H1 (cell line): ENCODE data around the gene CBLC. TPM values are rescaled to one million over a fixed set of nuclear protein-coding genes. Genes with fewer than 3 reads are reported as not detected.
"Not testable (repeated sequence)": the region's sequence is repeated elsewhere in the genome, so short reads cannot be mapped to it uniquely, and the experiment has no call there.

Experiments
- CTCF ChIA-PET: fragments of 300-600 bp; sonication (Branson Sonifier 250); formaldehyde crosslinking; loops from one replicate; lab custom pipeline; 2021; ENCODE audit not compliant: partially characterized antibody; lab: Charles Lee
- POLR2A ChIA-PET: fragments of 300-600 bp; sonication (Branson Sonifier 250); formaldehyde crosslinking; loops from one replicate; lab custom pipeline; 2021; ENCODE audit warnings: inconsistent platforms; ENCODE audit not compliant: partially characterized antibody; lab: Charles Lee
- DNase-seq, 2 experiments: peaks; one replicate each; pipeline versions ENCODE4 v3.0.0 to v3.0.0-alpha.2; 2010 to 2022; ENCODE audit warnings: low spot score in 2 of 2, low read depth in 1 of 2, mixed read lengths in 1 of 2
- FAIRE-seq: peaks from 2 replicates; lab custom pipeline; 2011; peaks lifted over from hg19 to GRCh38; lab: Jason Lieb, UNC
- H2AFZ ChIP-seq: 2 replicates; pipeline ENCODE4 v1.8.1; 2012; ENCODE audit warnings: low read length, inconsistent platforms
- H2AK5ac ChIP-seq: 2 replicates; pipeline ENCODE4 v1.6.1; 2013; ENCODE audit warnings: low read depth, low read length
- H2BK120ac ChIP-seq: replicated peaks from 2 replicates; pipeline ENCODE3; 2013; ENCODE audit warnings: low read depth, low read length, inconsistent platforms
- H2BK12ac ChIP-seq: 2 replicates; pipeline ENCODE4 v1.6.1; 2013; ENCODE audit warnings: low read depth, low read length
- H2BK15ac ChIP-seq: 2 replicates; pipeline ENCODE4 v1.6.1; 2013; ENCODE audit warnings: low read length
- H2BK20ac ChIP-seq: 2 replicates; pipeline ENCODE4 v1.6.1; 2013; ENCODE audit warnings: low read length
- H2BK5ac ChIP-seq: 2 replicates; pipeline ENCODE4 v1.6.1; 2013; ENCODE audit warnings: low read depth, low read length
- H3K14ac ChIP-seq: 2 replicates; pipeline ENCODE4 v1.6.1; 2013; ENCODE audit warnings: inconsistent platforms; ENCODE audit not compliant: insufficient read length
- H3K18ac ChIP-seq: 2 replicates; pipeline ENCODE4 v1.6.1; 2013; ENCODE audit warnings: low read length; ENCODE audit errors: extremely low read depth
- H3K23ac ChIP-seq: 2 replicates; pipeline ENCODE4 v1.6.1; 2013; ENCODE audit warnings: inconsistent platforms; ENCODE audit not compliant: insufficient read length
- H3K23me2 ChIP-seq: 2 replicates; pipeline ENCODE4 v1.6.1; 2013; ENCODE audit warnings: low read depth, low read length
- H3K27ac ChIP-seq: 2 replicates; pipeline ENCODE4 v1.6.1; 2011; ENCODE audit warnings: low read depth, low read length, inconsistent platforms
- H3K27me3 ChIP-seq, 4 experiments: replicated peaks in 1 of 4; 1 replicate in 1 of 4; 2 replicates in 3 of 4; pipeline versions ENCODE4 v1.6.1 to v1.8.1; 2011 to 2013; ENCODE audit warnings: low read length in 3 of 4, mild to moderate bottlenecking in 3 of 4, inconsistent platforms in 2 of 4, mixed read lengths in 2 of 4, moderate library complexity in 1 of 4; ENCODE audit not compliant: control insufficient read depth in 3 of 4, insufficient read depth in 3 of 4; ENCODE audit errors: extremely low read depth in 1 of 4
- H3K36me3 ChIP-seq, 4 experiments: 2 replicates each; pipeline versions ENCODE4 v1.6.1 to v1.8.1; 2011 to 2013; ENCODE audit warnings: mild to moderate bottlenecking in 4 of 4, low read length in 3 of 4, moderate library complexity in 2 of 4, control low read depth in 1 of 4, inconsistent platforms in 1 of 4; ENCODE audit not compliant: insufficient read depth in 4 of 4, control insufficient read depth in 2 of 4
- H3K4ac ChIP-seq: replicated peaks from 2 replicates; pipeline ENCODE3; 2013; ENCODE audit warnings: low read length, low read depth, mixed read lengths, inconsistent platforms; ENCODE audit not compliant: insufficient read length
- H3K4me1 ChIP-seq, 4 experiments: replicated peaks in 1 of 4; 1 replicate in 1 of 4; 2 replicates in 3 of 4; pipeline versions ENCODE4 v1.6.1 to v1.8.1; 2011 to 2013; ENCODE audit warnings: low read length in 3 of 4, inconsistent platforms in 2 of 4, mixed read lengths in 1 of 4; ENCODE audit not compliant: insufficient read depth in 4 of 4, control insufficient read depth in 3 of 4
- H3K4me2 ChIP-seq, 2 experiments: 2 replicates each; pipeline versions ENCODE4 v1.6.1 to v1.8.1; 2011 to 2013; ENCODE audit warnings: low read depth in 2 of 2, low read length in 2 of 2, control low read depth in 1 of 2, inconsistent platforms in 1 of 2, mild to moderate bottlenecking in 1 of 2; ENCODE audit not compliant: insufficient read depth in 1 of 2
- H3K4me3 ChIP-seq, 4 experiments: fragments of 200-600, 300-600 bp in 1 of 4; sonication (generic), shearing (Covaris generic), sonication (Bioruptor Twin) in 1 of 4; 2 replicates each; pipeline versions ENCODE4 v1.5.1 to v1.8.1; 2011 to 2016; ENCODE audit warnings: low read length in 4 of 4, low read depth in 3 of 4, control low read depth in 2 of 4, inconsistent platforms in 2 of 4, mild to moderate bottlenecking in 2 of 4, mixed read lengths in 1 of 4, moderate library complexity in 1 of 4; ENCODE audit not compliant: insufficient read depth in 2 of 4; ENCODE audit errors: extremely low read depth in 1 of 4
- H3K56ac ChIP-seq: replicated peaks from 2 replicates; pipeline ENCODE3; 2013; ENCODE audit warnings: low read depth, mild to moderate bottlenecking, mixed read lengths, low read length, inconsistent platforms; ENCODE audit not compliant: insufficient read length
- H3K79me1 ChIP-seq: 2 replicates; pipeline ENCODE4 v1.6.1; 2013; ENCODE audit warnings: low read depth, low read length, control low read depth
- H3K79me2 ChIP-seq, 2 experiments: 2 replicates each; pipeline versions ENCODE4 v1.6.1 to v1.8.1; 2012 to 2013; ENCODE audit warnings: low read length in 2 of 2, mild to moderate bottlenecking in 2 of 2, inconsistent platforms in 1 of 2; ENCODE audit not compliant: insufficient read depth in 2 of 2, control insufficient read depth in 1 of 2
- H3K9ac ChIP-seq, 4 experiments: replicated peaks in 1 of 4; 1 replicate in 1 of 4; 2 replicates in 3 of 4; pipeline versions ENCODE4 v1.6.1 to v1.8.1; 2011 to 2013; ENCODE audit warnings: low read depth in 3 of 4, low read length in 3 of 4, control low read depth in 2 of 4, mild to moderate bottlenecking in 2 of 4, moderate library complexity in 2 of 4, inconsistent platforms in 1 of 4; ENCODE audit errors: extremely low read depth in 1 of 4
- H3K9me3 ChIP-seq, 2 experiments: 2 replicates each; pipeline versions ENCODE4 v1.6.1 to v1.8.1; 2012 to 2013; ENCODE audit warnings: mild to moderate bottlenecking in 2 of 2, moderate library complexity in 2 of 2, control low read depth in 1 of 2, inconsistent platforms in 1 of 2, low read depth in 1 of 2, low read length in 1 of 2, mixed read lengths in 1 of 2; ENCODE audit not compliant: insufficient read depth in 2 of 2
- H4K20me1 ChIP-seq, 2 experiments: replicated peaks in 1 of 2; 2 replicates each; pipeline versions ENCODE3 to v1.8.1; 2011 to 2013; ENCODE audit warnings: inconsistent platforms in 2 of 2, low read length in 2 of 2, mild to moderate bottlenecking in 1 of 2; ENCODE audit not compliant: insufficient read depth in 2 of 2, control insufficient read depth in 1 of 2
- H4K5ac ChIP-seq: 2 replicates; pipeline ENCODE4 v1.6.1; 2013; ENCODE audit warnings: low read length, low read depth, mixed read lengths, inconsistent platforms; ENCODE audit not compliant: insufficient read length
- H4K8ac ChIP-seq: 2 replicates; pipeline ENCODE4 v1.8.0; 2013; ENCODE audit warnings: mild to moderate bottlenecking, moderate library complexity, low read length, inconsistent platforms; ENCODE audit not compliant: insufficient read depth; ENCODE audit errors: extremely low read depth
- H4K91ac ChIP-seq: replicated peaks from 2 replicates; pipeline ENCODE3; 2013; ENCODE audit warnings: low read length, mixed read lengths, inconsistent platforms; ENCODE audit not compliant: insufficient read length
- WGBS, 2 experiments: shearing (Covaris generic) in 1 of 2; methylation state at CpG; one replicate each; pipeline versions ENCODE4 v1.1.6 to v1.1.7; 2013 to 2015; ENCODE audit warnings: low lambda C conversion rate in 2 of 2, mixed read lengths in 2 of 2, inconsistent platforms in 1 of 2, low coverage in 1 of 2, missing lambda C conversion rate in 1 of 2; ENCODE audit not compliant: insufficient replicate concordance in 2 of 2, insufficient coverage in 1 of 2, insufficient read length in 1 of 2; ENCODE audit errors: extremely low coverage in 1 of 2, missing lambda C conversion rate in 1 of 2; 5-methylcytosine and 5-hydroxymethylcytosine counted together
- polyA plus RNA-seq, 7 experiments: library from polyadenylated mRNA; depleted of rRNA in 3 of 7; stranded (reverse) in 5 of 7; unstranded in 2 of 7; fragments of >200 nt in 5 of 7; fragments of 200-250 nt in 2 of 7; gene quantifications; 1 replicate in 5 of 7; 2 replicates in 1 of 7; 4 replicates in 1 of 7; pipeline versions ENCODE4 v1.2.1 to v1.2.3, GENCODE V29; 2011 to 2013; ENCODE audit warnings: missing spikeins in 2 of 7, mixed read lengths in 2 of 7
- total RNA-seq: library from RNA; stranded (reverse); fragmentation: NEBNext Ultra II Directional; extraction: Animal tissue kit (Norgen Biotek cat#: 25700); gene quantifications from 2 replicates; pipeline ENCODE4 v1.2.1, GENCODE V29; 2021

Gene CBLC
- total and polyA plus RNA-seq, 2 of the 8 experiments (the other 6 are each of a cell fraction or from before 2014, with no cell fraction given): 17.4 to 35.7 TPM

GRCh38 chr19:44834399-44834798 is 56.7 kb downstream of the CBLC start:
- H2BK120ac ChIP-seq, H3K4ac ChIP-seq, H2BK12ac ChIP-seq, H3K9ac ChIP-seq, H3K4me2 ChIP-seq, H4K91ac ChIP-seq, H3K36me3 ChIP-seq, H3K18ac ChIP-seq, H3K79me1 ChIP-seq, H4K8ac ChIP-seq, H3K23ac ChIP-seq, H3K79me2 ChIP-seq, FAIRE-seq, H2BK15ac ChIP-seq, H2BK5ac ChIP-seq, H4K5ac ChIP-seq, H3K4me1 ChIP-seq, H2AFZ ChIP-seq, H3K9me3 ChIP-seq, H3K14ac ChIP-seq, H4K20me1 ChIP-seq, H2AK5ac ChIP-seq, H3K27ac ChIP-seq, DNase-seq, H3K56ac ChIP-seq, H3K4me3 ChIP-seq, H3K23me2 ChIP-seq, H2BK20ac ChIP-seq: not testable (repeated sequence)
- POLR2A ChIA-PET: interaction anchor here (0.8 to 1.4 kb wide), 2 partner anchors 15 to 27 kb away, joined by 3 to 4 read pairs; no protein-coding TSS in a partner anchor
- CTCF ChIA-PET: interaction anchor here (0.8 to 1.3 kb wide), 4 partner anchors 8 to 50 kb away, joined by 3 to 5 read pairs (median 4); partner anchors contain the start of gene NECTIN2
- H3K27me3 ChIP-seq: peaks cover 0 to 15% (median 6%) of the 10 kb centered on the region in 4 experiments; a peak in 4 of 7 replicates
- WGBS, 2 experiments: 88% methylated on average over 7 of the region's 8 CpGs; no CpG with 5 or more reads in 1 of the 2 experiments
